H1 (cell line): ENCODE data around the gene BRD1. TPM values are rescaled to one million over a fixed set of nuclear protein-coding genes. Genes with fewer than 3 reads are reported as not detected.

Experiments used
- CTCF ChIA-PET: fragments of 300-600 bp; sonication (Branson Sonifier 250); formaldehyde crosslinking; loops from one replicate; lab custom pipeline; 2021; ENCODE audit not compliant: partially characterized antibody; lab: Charles Lee
- POLR2A ChIA-PET: fragments of 300-600 bp; sonication (Branson Sonifier 250); formaldehyde crosslinking; loops from one replicate; lab custom pipeline; 2021; ENCODE audit warnings: inconsistent platforms; ENCODE audit not compliant: partially characterized antibody; lab: Charles Lee
- DNase-seq, 2 experiments: peaks; one replicate each; pipeline versions ENCODE4 v3.0.0 to v3.0.0-alpha.2; 2010 to 2022; ENCODE audit warnings: low spot score in 2 of 2, low read depth in 1 of 2, mixed read lengths in 1 of 2
- FAIRE-seq: peaks from 2 replicates; lab custom pipeline; 2011; peaks lifted over from hg19 to GRCh38; lab: Jason Lieb, UNC
- H2AFZ ChIP-seq: 2 replicates; pipeline ENCODE4 v1.8.1; 2012; ENCODE audit warnings: low read length, inconsistent platforms
- H2AK5ac ChIP-seq: 2 replicates; pipeline ENCODE4 v1.6.1; 2013; ENCODE audit warnings: low read depth, low read length
- H2BK120ac ChIP-seq: replicated peaks from 2 replicates; pipeline ENCODE3; 2013; ENCODE audit warnings: low read depth, low read length, inconsistent platforms
- H2BK12ac ChIP-seq: 2 replicates; pipeline ENCODE4 v1.6.1; 2013; ENCODE audit warnings: low read depth, low read length
- H2BK15ac ChIP-seq: 2 replicates; pipeline ENCODE4 v1.6.1; 2013; ENCODE audit warnings: low read length
- H2BK20ac ChIP-seq: 2 replicates; pipeline ENCODE4 v1.6.1; 2013; ENCODE audit warnings: low read length
- H2BK5ac ChIP-seq: 2 replicates; pipeline ENCODE4 v1.6.1; 2013; ENCODE audit warnings: low read depth, low read length
- H3K14ac ChIP-seq: 2 replicates; pipeline ENCODE4 v1.6.1; 2013; ENCODE audit warnings: inconsistent platforms; ENCODE audit not compliant: insufficient read length
- H3K18ac ChIP-seq: 2 replicates; pipeline ENCODE4 v1.6.1; 2013; ENCODE audit warnings: low read length; ENCODE audit errors: extremely low read depth
- H3K23ac ChIP-seq: 2 replicates; pipeline ENCODE4 v1.6.1; 2013; ENCODE audit warnings: inconsistent platforms; ENCODE audit not compliant: insufficient read length
- H3K23me2 ChIP-seq: 2 replicates; pipeline ENCODE4 v1.6.1; 2013; ENCODE audit warnings: low read depth, low read length
- H3K27ac ChIP-seq: 2 replicates; pipeline ENCODE4 v1.6.1; 2011; ENCODE audit warnings: low read depth, low read length, inconsistent platforms
- H3K27me3 ChIP-seq, 4 experiments: replicated peaks in 1 of 4; 1 replicate in 1 of 4; 2 replicates in 3 of 4; pipeline versions ENCODE4 v1.6.1 to v1.8.1; 2011 to 2013; ENCODE audit warnings: low read length in 3 of 4, mild to moderate bottlenecking in 3 of 4, inconsistent platforms in 2 of 4, mixed read lengths in 2 of 4, moderate library complexity in 1 of 4; ENCODE audit not compliant: control insufficient read depth in 3 of 4, insufficient read depth in 3 of 4; ENCODE audit errors: extremely low read depth in 1 of 4
- H3K36me3 ChIP-seq, 4 experiments: 2 replicates each; pipeline versions ENCODE4 v1.6.1 to v1.8.1; 2011 to 2013; ENCODE audit warnings: mild to moderate bottlenecking in 4 of 4, low read length in 3 of 4, moderate library complexity in 2 of 4, control low read depth in 1 of 4, inconsistent platforms in 1 of 4; ENCODE audit not compliant: insufficient read depth in 4 of 4, control insufficient read depth in 2 of 4
- H3K4ac ChIP-seq: replicated peaks from 2 replicates; pipeline ENCODE3; 2013; ENCODE audit warnings: low read length, low read depth, mixed read lengths, inconsistent platforms; ENCODE audit not compliant: insufficient read length
- H3K4me1 ChIP-seq, 4 experiments: replicated peaks in 1 of 4; 1 replicate in 1 of 4; 2 replicates in 3 of 4; pipeline versions ENCODE4 v1.6.1 to v1.8.1; 2011 to 2013; ENCODE audit warnings: low read length in 3 of 4, inconsistent platforms in 2 of 4, mixed read lengths in 1 of 4; ENCODE audit not compliant: insufficient read depth in 4 of 4, control insufficient read depth in 3 of 4
- H3K4me2 ChIP-seq, 2 experiments: 2 replicates each; pipeline versions ENCODE4 v1.6.1 to v1.8.1; 2011 to 2013; ENCODE audit warnings: low read depth in 2 of 2, low read length in 2 of 2, control low read depth in 1 of 2, inconsistent platforms in 1 of 2, mild to moderate bottlenecking in 1 of 2; ENCODE audit not compliant: insufficient read depth in 1 of 2
- H3K4me3 ChIP-seq, 4 experiments: fragments of 200-600, 300-600 bp in 1 of 4; sonication (generic), shearing (Covaris generic), sonication (Bioruptor Twin) in 1 of 4; 2 replicates each; pipeline versions ENCODE4 v1.5.1 to v1.8.1; 2011 to 2016; ENCODE audit warnings: low read length in 4 of 4, low read depth in 3 of 4, control low read depth in 2 of 4, inconsistent platforms in 2 of 4, mild to moderate bottlenecking in 2 of 4, mixed read lengths in 1 of 4, moderate library complexity in 1 of 4; ENCODE audit not compliant: insufficient read depth in 2 of 4; ENCODE audit errors: extremely low read depth in 1 of 4
- H3K56ac ChIP-seq: replicated peaks from 2 replicates; pipeline ENCODE3; 2013; ENCODE audit warnings: low read depth, mild to moderate bottlenecking, mixed read lengths, low read length, inconsistent platforms; ENCODE audit not compliant: insufficient read length
- H3K79me1 ChIP-seq: 2 replicates; pipeline ENCODE4 v1.6.1; 2013; ENCODE audit warnings: low read depth, low read length, control low read depth
- H3K79me2 ChIP-seq, 2 experiments: 2 replicates each; pipeline versions ENCODE4 v1.6.1 to v1.8.1; 2012 to 2013; ENCODE audit warnings: low read length in 2 of 2, mild to moderate bottlenecking in 2 of 2, inconsistent platforms in 1 of 2; ENCODE audit not compliant: insufficient read depth in 2 of 2, control insufficient read depth in 1 of 2
- H3K9ac ChIP-seq, 4 experiments: replicated peaks in 1 of 4; 1 replicate in 1 of 4; 2 replicates in 3 of 4; pipeline versions ENCODE4 v1.6.1 to v1.8.1; 2011 to 2013; ENCODE audit warnings: low read depth in 3 of 4, low read length in 3 of 4, control low read depth in 2 of 4, mild to moderate bottlenecking in 2 of 4, moderate library complexity in 2 of 4, inconsistent platforms in 1 of 4; ENCODE audit errors: extremely low read depth in 1 of 4
- H3K9me3 ChIP-seq, 2 experiments: 2 replicates each; pipeline versions ENCODE4 v1.6.1 to v1.8.1; 2012 to 2013; ENCODE audit warnings: mild to moderate bottlenecking in 2 of 2, moderate library complexity in 2 of 2, control low read depth in 1 of 2, inconsistent platforms in 1 of 2, low read depth in 1 of 2, low read length in 1 of 2, mixed read lengths in 1 of 2; ENCODE audit not compliant: insufficient read depth in 2 of 2
- H4K20me1 ChIP-seq, 2 experiments: replicated peaks in 1 of 2; 2 replicates each; pipeline versions ENCODE3 to v1.8.1; 2011 to 2013; ENCODE audit warnings: inconsistent platforms in 2 of 2, low read length in 2 of 2, mild to moderate bottlenecking in 1 of 2; ENCODE audit not compliant: insufficient read depth in 2 of 2, control insufficient read depth in 1 of 2
- H4K5ac ChIP-seq: 2 replicates; pipeline ENCODE4 v1.6.1; 2013; ENCODE audit warnings: low read length, low read depth, mixed read lengths, inconsistent platforms; ENCODE audit not compliant: insufficient read length
- H4K8ac ChIP-seq: 2 replicates; pipeline ENCODE4 v1.8.0; 2013; ENCODE audit warnings: mild to moderate bottlenecking, moderate library complexity, low read length, inconsistent platforms; ENCODE audit not compliant: insufficient read depth; ENCODE audit errors: extremely low read depth
- H4K91ac ChIP-seq: replicated peaks from 2 replicates; pipeline ENCODE3; 2013; ENCODE audit warnings: low read length, mixed read lengths, inconsistent platforms; ENCODE audit not compliant: insufficient read length
- BACH1 ChIP-seq: IDR thresholded peaks from 2 replicates; pipeline ENCODE4 v1.6.1; 2012; ENCODE audit warnings: low read length, improper control_type of control experiment
- CREB1 ChIP-seq: IDR thresholded peaks from 2 replicates; pipeline ENCODE4 v1.6.1; 2012; ENCODE audit warnings: inconsistent platforms
- KDM1A ChIP-seq: fragments of 200-600, 300-600 bp; sonication (generic); IDR thresholded peaks from 2 replicates; pipeline ENCODE4 v1.7.1; 2016; ENCODE audit warnings: mild to moderate bottlenecking, low read length, borderline replicate concordance
- POLR2A ChIP-seq, 2 experiments: IDR thresholded peaks; 1 replicate in 1 of 2; 2 replicates in 1 of 2; pipeline ENCODE4 v1.6.1; 2011; ENCODE audit warnings: low read depth in 2 of 2, low read length in 2 of 2, mild to moderate bottlenecking in 2 of 2; ENCODE audit errors: control extremely low read depth in 1 of 2
- POU5F1 ChIP-seq: IDR thresholded peaks from 2 replicates; pipeline ENCODE4 v1.6.1; 2011; ENCODE audit warnings: low read depth, mild to moderate bottlenecking, low read length, moderate library complexity
- RFX5 ChIP-seq: IDR thresholded peaks from 2 replicates; pipeline ENCODE4 v1.6.1; 2011; ENCODE audit warnings: low read depth, low read length, improper control_type of control experiment, borderline replicate concordance
- SAP30 ChIP-seq: fragments of 300-600 bp; sonication (generic); IDR thresholded peaks from 2 replicates; pipeline ENCODE4 v1.7.1; 2012; ENCODE audit warnings: low read length, moderate library complexity, mild to moderate bottlenecking, inconsistent platforms; ENCODE audit not compliant: insufficient read depth, insufficient replicate concordance
- SRF ChIP-seq: IDR thresholded peaks from 2 replicates; pipeline ENCODE4 v1.6.1; 2011; ENCODE audit warnings: mild to moderate bottlenecking, low read depth, low read length, moderate library complexity
- TBP ChIP-seq: IDR thresholded peaks from 2 replicates; pipeline ENCODE4 v1.6.1; 2011; ENCODE audit warnings: low read depth, low read length, improper control_type of control experiment
- WGBS, 2 experiments: shearing (Covaris generic) in 1 of 2; methylation state at CpG; one replicate each; pipeline versions ENCODE4 v1.1.6 to v1.1.7; 2013 to 2015; ENCODE audit warnings: low lambda C conversion rate in 2 of 2, mixed read lengths in 2 of 2, inconsistent platforms in 1 of 2, low coverage in 1 of 2, missing lambda C conversion rate in 1 of 2; ENCODE audit not compliant: insufficient replicate concordance in 2 of 2, insufficient coverage in 1 of 2, insufficient read length in 1 of 2; ENCODE audit errors: extremely low coverage in 1 of 2, missing lambda C conversion rate in 1 of 2; 5-methylcytosine and 5-hydroxymethylcytosine counted together
- polyA plus RNA-seq, 7 experiments: library from polyadenylated mRNA; depleted of rRNA in 3 of 7; stranded (reverse) in 5 of 7; unstranded in 2 of 7; fragments of >200 nt in 5 of 7; fragments of 200-250 nt in 2 of 7; gene quantifications; 1 replicate in 5 of 7; 2 replicates in 1 of 7; 4 replicates in 1 of 7; pipeline versions ENCODE4 v1.2.1 to v1.2.3, GENCODE V29; 2011 to 2013; ENCODE audit warnings: missing spikeins in 2 of 7, mixed read lengths in 2 of 7
- total RNA-seq: library from RNA; stranded (reverse); fragmentation: NEBNext Ultra II Directional; extraction: Animal tissue kit (Norgen Biotek cat#: 25700); gene quantifications from 2 replicates; pipeline ENCODE4 v1.2.1, GENCODE V29; 2021
- TF ChIP-seq, protein P1 (sequence below): IDR thresholded peaks from 2 replicates; pipeline ENCODE4 v1.6.1; 2012; ENCODE audit warnings: low read length, inconsistent platforms

BRD1 gene
- total and polyA plus RNA-seq, 2 of the 8 experiments (the other 6 are each of a cell fraction or from before 2014, with no cell fraction given) = 6.8 to 34.0 TPM

DNA sequence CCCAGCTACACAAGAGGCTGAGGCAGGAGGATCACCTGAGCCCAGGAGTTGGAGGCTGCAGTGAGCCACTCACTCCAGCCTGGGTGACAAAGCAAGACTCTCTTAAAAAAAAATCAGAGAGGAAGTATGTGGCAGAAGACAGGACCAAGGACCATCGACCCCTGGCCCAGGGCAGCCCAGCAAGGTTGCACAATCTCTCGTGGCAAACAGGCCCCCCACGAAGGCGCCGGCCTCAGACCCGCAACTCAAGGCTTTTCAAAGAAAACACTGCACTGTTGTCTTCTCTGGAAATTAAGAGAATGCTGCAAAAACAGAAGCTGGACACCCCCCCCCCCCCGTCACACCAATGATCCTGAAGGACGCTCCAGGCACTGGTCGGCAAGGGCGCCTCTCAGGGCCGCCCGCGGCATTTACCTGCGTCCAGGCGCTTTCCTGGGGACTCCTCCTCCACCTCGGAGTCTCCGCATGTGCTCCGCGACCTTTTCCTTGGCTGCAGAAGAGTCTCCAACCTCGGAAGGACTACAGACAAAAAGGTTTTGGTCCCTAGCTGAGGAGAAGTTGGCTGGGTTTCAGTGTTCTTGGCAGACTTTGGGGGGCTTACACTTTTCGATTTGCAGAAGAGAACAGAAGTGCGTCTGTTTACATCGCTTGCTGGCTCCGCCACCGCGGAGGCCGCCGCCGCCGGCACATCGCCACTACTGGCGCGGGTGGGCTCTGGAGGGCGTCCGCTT is 40.5 kb downstream of the BRD1 start:
- Histone ChIP-seq H2BK12ac (no peak overlapping the region), H3K79me1 (peaks cover 26% of the 10 kb centered on the region), H3K4me3 (no peak overlapping the region), H2BK120ac (no peak overlapping the region), H3K9me3 (no peaks in the 10 kb centered on the region), H3K27ac (no peak overlapping the region), H2BK20ac (no peak overlapping the region), H4K91ac (no peak overlapping the region), H4K5ac (no peak overlapping the region), H3K79me2 (peaks cover 4 to 70% of the 10 kb centered on the region in 2 experiments; a peak in 2 of 4 replicates), H3K4me1 (peaks cover 0 to 4% (median 2%) of the 10 kb centered on the region in 4 experiments; a peak in 2 of 7 replicates), H2BK5ac (no peak overlapping the region), H2AK5ac (no peak overlapping the region), H3K36me3 (peaks cover 2 to 47% (median 23%) of the 10 kb centered on the region in 4 experiments; a peak in 6 of 8 replicates), H3K4me2 (no peak overlapping the region), H3K14ac (no peak overlapping the region), H3K23me2 (no peaks in the 10 kb centered on the region), H3K18ac (no peak overlapping the region), H3K23ac (no peak overlapping the region), H2BK15ac (no peak overlapping the region), H3K9ac (no peak overlapping the region), H2AFZ (no peak overlapping the region), H3K27me3 (no peaks in the 10 kb centered on the region), H3K4ac (no peak overlapping the region), H4K20me1 (peaks cover 27 to 40% of the 10 kb centered on the region in 2 experiments), H4K8ac (peak overlapping the region; percentile 36; the same call in 1 of the 2 replicates), H3K56ac (no peak overlapping the region)
- POLR2A ChIA-PET = interaction anchor here (0.6 kb wide), 1 partner anchor 131 kb away, joined by 3 read pairs; the partner anchor contains the start of genes ALG12 and CRELD2
- FAIRE-seq (no peak), DNase-seq (no peak)
- CTCF ChIA-PET = interaction anchor here (0.9 kb wide), 1 partner anchor 26 kb away, joined by 3 read pairs; no protein-coding TSS in a partner anchor
- WGBS, 2 experiments = 93% methylated on average over 30 of the region's 35 CpGs; no CpG with 5 or more reads in 1 of the 2 experiments
- TF ChIP-seq RFX5 = no peak
- no peak for TF ChIP-seq TBP
- TF ChIP-seq POU5F1 = no peak
- no peak for TF ChIP-seq SAP30
- TF ChIP-seq SRF = no peak
- no peak for TF ChIP-seq KDM1A
- no peak for TF ChIP-seq CREB1
- TF ChIP-seq, protein P1, sequence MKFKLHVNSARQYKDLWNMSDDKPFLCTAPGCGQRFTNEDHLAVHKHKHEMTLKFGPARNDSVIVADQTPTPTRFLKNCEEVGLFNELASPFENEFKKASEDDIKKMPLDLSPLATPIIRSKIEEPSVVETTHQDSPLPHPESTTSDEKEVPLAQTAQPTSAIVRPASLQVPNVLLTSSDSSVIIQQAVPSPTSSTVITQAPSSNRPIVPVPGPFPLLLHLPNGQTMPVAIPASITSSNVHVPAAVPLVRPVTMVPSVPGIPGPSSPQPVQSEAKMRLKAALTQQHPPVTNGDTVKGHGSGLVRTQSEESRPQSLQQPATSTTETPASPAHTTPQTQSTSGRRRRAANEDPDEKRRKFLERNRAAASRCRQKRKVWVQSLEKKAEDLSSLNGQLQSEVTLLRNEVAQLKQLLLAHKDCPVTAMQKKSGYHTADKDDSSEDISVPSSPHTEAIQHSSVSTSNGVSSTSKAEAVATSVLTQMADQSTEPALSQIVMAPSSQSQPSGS = no peak
- TF ChIP-seq BACH1 = no peak
- no peak for TF ChIP-seq POLR2A (IDR thresholded peaks at IDR 0.05; ENCODE audit: control extremely low read depth in 1 of 2, low read depth in 2 of 2, low read length in 2 of 2)
